H1 (cell line): ENCODE data around the gene SIRT7. TPM values are rescaled to one million over a fixed set of nuclear protein-coding genes. Genes with fewer than 3 reads are reported as not detected.

Source experiments
- CTCF ChIA-PET: fragments of 300-600 bp; sonication (Branson Sonifier 250); formaldehyde crosslinking; loops from one replicate; lab custom pipeline; 2021; ENCODE audit not compliant: partially characterized antibody; lab: Charles Lee
- POLR2A ChIA-PET: fragments of 300-600 bp; sonication (Branson Sonifier 250); formaldehyde crosslinking; loops from one replicate; lab custom pipeline; 2021; ENCODE audit warnings: inconsistent platforms; ENCODE audit not compliant: partially characterized antibody; lab: Charles Lee
- DNase-seq, 2 experiments: peaks; one replicate each; pipeline versions ENCODE4 v3.0.0 to v3.0.0-alpha.2; 2010 to 2022; ENCODE audit warnings: low spot score in 2 of 2, low read depth in 1 of 2, mixed read lengths in 1 of 2
- FAIRE-seq: peaks from 2 replicates; lab custom pipeline; 2011; peaks lifted over from hg19 to GRCh38; lab: Jason Lieb, UNC
- H2AFZ ChIP-seq: 2 replicates; pipeline ENCODE4 v1.8.1; 2012; ENCODE audit warnings: low read length, inconsistent platforms
- H2AK5ac ChIP-seq: 2 replicates; pipeline ENCODE4 v1.6.1; 2013; ENCODE audit warnings: low read depth, low read length
- H2BK120ac ChIP-seq: replicated peaks from 2 replicates; pipeline ENCODE3; 2013; ENCODE audit warnings: low read depth, low read length, inconsistent platforms
- H2BK12ac ChIP-seq: 2 replicates; pipeline ENCODE4 v1.6.1; 2013; ENCODE audit warnings: low read depth, low read length
- H2BK15ac ChIP-seq: 2 replicates; pipeline ENCODE4 v1.6.1; 2013; ENCODE audit warnings: low read length
- H2BK20ac ChIP-seq: 2 replicates; pipeline ENCODE4 v1.6.1; 2013; ENCODE audit warnings: low read length
- H2BK5ac ChIP-seq: 2 replicates; pipeline ENCODE4 v1.6.1; 2013; ENCODE audit warnings: low read depth, low read length
- H3K14ac ChIP-seq: 2 replicates; pipeline ENCODE4 v1.6.1; 2013; ENCODE audit warnings: inconsistent platforms; ENCODE audit not compliant: insufficient read length
- H3K18ac ChIP-seq: 2 replicates; pipeline ENCODE4 v1.6.1; 2013; ENCODE audit warnings: low read length; ENCODE audit errors: extremely low read depth
- H3K23ac ChIP-seq: 2 replicates; pipeline ENCODE4 v1.6.1; 2013; ENCODE audit warnings: inconsistent platforms; ENCODE audit not compliant: insufficient read length
- H3K23me2 ChIP-seq: 2 replicates; pipeline ENCODE4 v1.6.1; 2013; ENCODE audit warnings: low read depth, low read length
- H3K27ac ChIP-seq: 2 replicates; pipeline ENCODE4 v1.6.1; 2011; ENCODE audit warnings: low read depth, low read length, inconsistent platforms
- H3K27me3 ChIP-seq, 4 experiments: replicated peaks in 1 of 4; 1 replicate in 1 of 4; 2 replicates in 3 of 4; pipeline versions ENCODE4 v1.6.1 to v1.8.1; 2011 to 2013; ENCODE audit warnings: low read length in 3 of 4, mild to moderate bottlenecking in 3 of 4, inconsistent platforms in 2 of 4, mixed read lengths in 2 of 4, moderate library complexity in 1 of 4; ENCODE audit not compliant: control insufficient read depth in 3 of 4, insufficient read depth in 3 of 4; ENCODE audit errors: extremely low read depth in 1 of 4
- H3K36me3 ChIP-seq, 4 experiments: 2 replicates each; pipeline versions ENCODE4 v1.6.1 to v1.8.1; 2011 to 2013; ENCODE audit warnings: mild to moderate bottlenecking in 4 of 4, low read length in 3 of 4, moderate library complexity in 2 of 4, control low read depth in 1 of 4, inconsistent platforms in 1 of 4; ENCODE audit not compliant: insufficient read depth in 4 of 4, control insufficient read depth in 2 of 4
- H3K4ac ChIP-seq: replicated peaks from 2 replicates; pipeline ENCODE3; 2013; ENCODE audit warnings: low read length, low read depth, mixed read lengths, inconsistent platforms; ENCODE audit not compliant: insufficient read length
- H3K4me1 ChIP-seq, 4 experiments: replicated peaks in 1 of 4; 1 replicate in 1 of 4; 2 replicates in 3 of 4; pipeline versions ENCODE4 v1.6.1 to v1.8.1; 2011 to 2013; ENCODE audit warnings: low read length in 3 of 4, inconsistent platforms in 2 of 4, mixed read lengths in 1 of 4; ENCODE audit not compliant: insufficient read depth in 4 of 4, control insufficient read depth in 3 of 4
- H3K4me2 ChIP-seq, 2 experiments: 2 replicates each; pipeline versions ENCODE4 v1.6.1 to v1.8.1; 2011 to 2013; ENCODE audit warnings: low read depth in 2 of 2, low read length in 2 of 2, control low read depth in 1 of 2, inconsistent platforms in 1 of 2, mild to moderate bottlenecking in 1 of 2; ENCODE audit not compliant: insufficient read depth in 1 of 2
- H3K4me3 ChIP-seq, 4 experiments: fragments of 200-600, 300-600 bp in 1 of 4; sonication (generic), shearing (Covaris generic), sonication (Bioruptor Twin) in 1 of 4; 2 replicates each; pipeline versions ENCODE4 v1.5.1 to v1.8.1; 2011 to 2016; ENCODE audit warnings: low read length in 4 of 4, low read depth in 3 of 4, control low read depth in 2 of 4, inconsistent platforms in 2 of 4, mild to moderate bottlenecking in 2 of 4, mixed read lengths in 1 of 4, moderate library complexity in 1 of 4; ENCODE audit not compliant: insufficient read depth in 2 of 4; ENCODE audit errors: extremely low read depth in 1 of 4
- H3K56ac ChIP-seq: replicated peaks from 2 replicates; pipeline ENCODE3; 2013; ENCODE audit warnings: low read depth, mild to moderate bottlenecking, mixed read lengths, low read length, inconsistent platforms; ENCODE audit not compliant: insufficient read length
- H3K79me1 ChIP-seq: 2 replicates; pipeline ENCODE4 v1.6.1; 2013; ENCODE audit warnings: low read depth, low read length, control low read depth
- H3K79me2 ChIP-seq, 2 experiments: 2 replicates each; pipeline versions ENCODE4 v1.6.1 to v1.8.1; 2012 to 2013; ENCODE audit warnings: low read length in 2 of 2, mild to moderate bottlenecking in 2 of 2, inconsistent platforms in 1 of 2; ENCODE audit not compliant: insufficient read depth in 2 of 2, control insufficient read depth in 1 of 2
- H3K9ac ChIP-seq, 4 experiments: replicated peaks in 1 of 4; 1 replicate in 1 of 4; 2 replicates in 3 of 4; pipeline versions ENCODE4 v1.6.1 to v1.8.1; 2011 to 2013; ENCODE audit warnings: low read depth in 3 of 4, low read length in 3 of 4, control low read depth in 2 of 4, mild to moderate bottlenecking in 2 of 4, moderate library complexity in 2 of 4, inconsistent platforms in 1 of 4; ENCODE audit errors: extremely low read depth in 1 of 4
- H3K9me3 ChIP-seq, 2 experiments: 2 replicates each; pipeline versions ENCODE4 v1.6.1 to v1.8.1; 2012 to 2013; ENCODE audit warnings: mild to moderate bottlenecking in 2 of 2, moderate library complexity in 2 of 2, control low read depth in 1 of 2, inconsistent platforms in 1 of 2, low read depth in 1 of 2, low read length in 1 of 2, mixed read lengths in 1 of 2; ENCODE audit not compliant: insufficient read depth in 2 of 2
- H4K20me1 ChIP-seq, 2 experiments: replicated peaks in 1 of 2; 2 replicates each; pipeline versions ENCODE3 to v1.8.1; 2011 to 2013; ENCODE audit warnings: inconsistent platforms in 2 of 2, low read length in 2 of 2, mild to moderate bottlenecking in 1 of 2; ENCODE audit not compliant: insufficient read depth in 2 of 2, control insufficient read depth in 1 of 2
- H4K5ac ChIP-seq: 2 replicates; pipeline ENCODE4 v1.6.1; 2013; ENCODE audit warnings: low read length, low read depth, mixed read lengths, inconsistent platforms; ENCODE audit not compliant: insufficient read length
- H4K8ac ChIP-seq: 2 replicates; pipeline ENCODE4 v1.8.0; 2013; ENCODE audit warnings: mild to moderate bottlenecking, moderate library complexity, low read length, inconsistent platforms; ENCODE audit not compliant: insufficient read depth; ENCODE audit errors: extremely low read depth
- H4K91ac ChIP-seq: replicated peaks from 2 replicates; pipeline ENCODE3; 2013; ENCODE audit warnings: low read length, mixed read lengths, inconsistent platforms; ENCODE audit not compliant: insufficient read length
- CTCF ChIP-seq, 3 experiments: IDR thresholded peaks; 1 replicate in 2 of 3; 2 replicates in 1 of 3; pipeline versions ENCODE4 v1.5.1 to v1.6.1; 2011; ENCODE audit warnings: low read length in 3 of 3, mild to moderate bottlenecking in 3 of 3, inconsistent platforms in 2 of 3, low read depth in 1 of 3, moderate library complexity in 1 of 3; ENCODE audit not compliant: insufficient read depth in 1 of 3; ENCODE audit errors: control extremely low read depth in 1 of 3
- JUND ChIP-seq: IDR thresholded peaks from 2 replicates; pipeline ENCODE4 v1.6.1; 2011; ENCODE audit warnings: mild to moderate bottlenecking, improper control_type of control experiment, low read length
- MAX ChIP-seq: IDR thresholded peaks from 2 replicates; pipeline ENCODE4 v1.6.1; 2012; ENCODE audit warnings: inconsistent platforms
- RAD21 ChIP-seq, 2 experiments: IDR thresholded peaks in 1 of 2; conservative IDR thresholded peaks in 1 of 2; 2 replicates each; pipeline ENCODE4 v1.6.1; 2011; ENCODE audit warnings: low read depth in 2 of 2, low read length in 2 of 2, improper control_type of control experiment in 1 of 2, inconsistent platforms in 1 of 2, mild to moderate bottlenecking in 1 of 2, moderate library complexity in 1 of 2
- SRF ChIP-seq: IDR thresholded peaks from 2 replicates; pipeline ENCODE4 v1.6.1; 2011; ENCODE audit warnings: mild to moderate bottlenecking, low read depth, low read length, moderate library complexity
- SUZ12 ChIP-seq: fragments of 200-600 bp; sonication (generic); IDR thresholded peaks from 2 replicates; pipeline ENCODE4 v1.6.1; 2012; ENCODE audit warnings: mild to moderate bottlenecking, inconsistent platforms, low read length, moderate library complexity, mixed read lengths
- WGBS, 2 experiments: shearing (Covaris generic) in 1 of 2; methylation state at CpG; one replicate each; pipeline versions ENCODE4 v1.1.6 to v1.1.7; 2013 to 2015; ENCODE audit warnings: low lambda C conversion rate in 2 of 2, mixed read lengths in 2 of 2, inconsistent platforms in 1 of 2, low coverage in 1 of 2, missing lambda C conversion rate in 1 of 2; ENCODE audit not compliant: insufficient replicate concordance in 2 of 2, insufficient coverage in 1 of 2, insufficient read length in 1 of 2; ENCODE audit errors: extremely low coverage in 1 of 2, missing lambda C conversion rate in 1 of 2; 5-methylcytosine and 5-hydroxymethylcytosine counted together
- polyA plus RNA-seq, 7 experiments: library from polyadenylated mRNA; depleted of rRNA in 3 of 7; stranded (reverse) in 5 of 7; unstranded in 2 of 7; fragments of >200 nt in 5 of 7; fragments of 200-250 nt in 2 of 7; gene quantifications; 1 replicate in 5 of 7; 2 replicates in 1 of 7; 4 replicates in 1 of 7; pipeline versions ENCODE4 v1.2.1 to v1.2.3, GENCODE V29; 2011 to 2013; ENCODE audit warnings: missing spikeins in 2 of 7, mixed read lengths in 2 of 7
- total RNA-seq: library from RNA; stranded (reverse); fragmentation: NEBNext Ultra II Directional; extraction: Animal tissue kit (Norgen Biotek cat#: 25700); gene quantifications from 2 replicates; pipeline ENCODE4 v1.2.1, GENCODE V29; 2021

SIRT7 gene
- total and polyA plus RNA-seq, 2 of the 8 experiments (the other 6 are each of a cell fraction or from before 2014, with no cell fraction given): 5.8 to 16.6 TPM

- H2AFZ ChIP-seq: no peak overlapping the region
- H2BK20ac ChIP-seq: no peak overlapping the region
- no peak overlapping the region for H3K18ac ChIP-seq
- FAIRE-seq (no peak), DNase-seq (no peak)
- H2BK15ac ChIP-seq: no peak overlapping the region
- no peaks in the 10 kb centered on the region; a peak in 3 of 8 replicates for H3K36me3 ChIP-seq
- H3K9me3 ChIP-seq: no peaks in the 10 kb centered on the region
- H3K9ac ChIP-seq: no peak overlapping the region
- H4K20me1 ChIP-seq: peaks cover 3 to 19% of the 10 kb centered on the region in 2 experiments
- no peak overlapping the region for H2BK5ac ChIP-seq
- no peak overlapping the region for H3K14ac ChIP-seq
- no peak overlapping the region for H2BK120ac ChIP-seq
- H3K27ac ChIP-seq: no peak overlapping the region
- CTCF ChIA-PET: interaction anchor here (0.5 to 1.7 kb wide), 8 partner anchors 9 to 170 kb away, joined by 3 to 7 read pairs (median 4); no protein-coding TSS in a partner anchor
- no peak overlapping the region for H3K23ac ChIP-seq
- POLR2A ChIA-PET: interaction anchor here (1.4 to 2.0 kb wide), 4 partner anchors 8 to 16 kb away, joined by 3 to 11 read pairs (median 6); partner anchors contain the start of gene ANAPC11
- H2AK5ac ChIP-seq: no peak overlapping the region
- TF ChIP-seq SUZ12 (no peak), SRF (no peak), RAD21 (IDR thresholded peaks at IDR 0.05 in 1 of 2, conservative IDR thresholded peaks at IDR 0.05 in 1 of 2; ENCODE audit: low read depth in 2 of 2, low read length in 2 of 2) (peak; percentile 50 to 58), CTCF (IDR thresholded peaks at IDR 0.05; ENCODE audit: control extremely low read depth in 1 of 3, insufficient read depth in 1 of 3, low read depth in 1 of 3, low read length in 3 of 3) (peak; percentile 74 to 97 (median 78)), JUND (no peak), MAX (0 out of 2 replicates have a peak, but pooled peaks have one; percentile 26)
- no peak overlapping the region for H4K5ac ChIP-seq
- no peak overlapping the region for H3K56ac ChIP-seq
- peaks cover 2% of the 10 kb centered on the region; the same call in 1 of the 2 replicates for H3K79me1 ChIP-seq
- peaks cover 0 to 12% (median 7%) of the 10 kb centered on the region in 4 experiments; a peak in 4 of 7 replicates for H3K4me1 ChIP-seq
- H3K4ac ChIP-seq: no peak overlapping the region
- no peak overlapping the region; the same call in 1 of the 2 replicates for H4K8ac ChIP-seq
- no peak overlapping the region for H4K91ac ChIP-seq
- 88% methylated on average over 14 of the region's 15 CpGs; no CpG with 5 or more reads in 1 of the 2 experiments for WGBS, 2 experiments
- H2BK12ac ChIP-seq: no peak overlapping the region
- peaks cover 12% of the 10 kb centered on the region; the same call in 1 of the 2 replicates for H3K23me2 ChIP-seq
- peaks cover 0 to 19% (median 8%) of the 10 kb centered on the region in 4 experiments; a peak in 5 of 7 replicates for H3K27me3 ChIP-seq
- no peaks in the 10 kb centered on the region for H3K79me2 ChIP-seq
- no peak overlapping the region for H3K4me2 ChIP-seq
- H3K4me3 ChIP-seq: no peak overlapping the region
Observed at GRCh38 chr17:81906476-81907218, 11.3 kb downstream of the SIRT7 start.
